ENCODE measurements around the gene LRP1-AS. TPM values are rescaled to one million over a fixed set of nuclear protein-coding genes. Genes with fewer than 3 reads are reported as not detected.

Gene LRP1-AS
- total and polyA plus RNA-seq, 2 experiments from 2014 or later = 0.59 TPM; not detected in 1

DNA sequence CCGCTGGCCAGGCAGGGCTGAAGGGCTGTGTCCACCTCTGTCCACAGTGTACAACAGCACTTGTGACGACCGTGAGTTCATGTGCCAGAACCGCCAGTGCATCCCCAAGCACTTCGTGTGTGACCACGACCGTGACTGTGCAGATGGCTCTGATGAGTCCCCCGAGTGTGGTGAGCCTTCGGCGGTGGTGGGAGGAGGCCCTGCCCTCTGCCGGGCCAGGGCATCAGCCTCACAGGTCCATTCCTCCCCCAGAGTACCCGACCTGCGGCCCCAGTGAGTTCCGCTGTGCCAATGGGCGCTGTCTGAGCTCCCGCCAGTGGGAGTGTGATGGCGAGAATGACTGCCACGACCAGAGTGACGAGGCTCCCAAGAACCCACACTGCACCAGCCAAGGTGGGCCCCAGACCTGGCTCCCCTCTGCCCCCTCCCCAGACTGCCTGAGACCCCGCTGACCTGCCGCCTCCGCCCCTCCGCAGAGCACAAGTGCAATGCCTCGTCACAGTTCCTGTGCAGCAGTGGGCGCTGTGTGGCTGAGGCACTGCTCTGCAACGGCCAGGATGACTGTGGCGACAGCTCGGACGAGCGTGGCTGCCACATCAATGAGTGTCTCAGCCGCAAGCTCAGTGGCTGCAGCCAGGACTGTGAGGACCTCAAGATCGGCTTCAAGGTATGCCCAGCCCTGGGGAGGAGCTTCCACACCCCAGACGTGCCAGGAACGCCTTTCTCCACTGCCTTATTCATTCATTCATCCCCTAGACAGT lies 48.4 kb upstream of the LRP1-AS start:
- Histone ChIP-seq H3K4me3 (no peak overlapping the region), H3K4me2 (no peak overlapping the region), H3K9me3 (ENCODE audit: low read depth) (no peaks in the 10 kb centered on the region), H3K4me1 (ENCODE audit: insufficient read depth) (no peaks in the 10 kb centered on the region), H3K79me2 (no peaks in the 10 kb centered on the region), H3K36me3 (replicated peaks; ENCODE audit: insufficient read depth, low read depth) (no peaks in the 10 kb centered on the region), H3K27ac (no peak overlapping the region), H3K9me2 (replicated peaks; ENCODE audit: insufficient read depth) (no peaks in the 10 kb centered on the region), H2AFZ (no peak overlapping the region), H4K20me1 (ENCODE audit: insufficient read depth, poor library complexity, severe bottlenecking) (no peaks in the 10 kb centered on the region), H3K27me3 (no peaks in the 10 kb centered on the region)
- no peak for DNase-seq (ENCODE audit: low spot score)
- TF ChIP-seq EZH2 (IDR thresholded peaks at IDR 0.05; ENCODE audit: borderline replicate concordance) (no peak), CTCF (IDR thresholded peaks at IDR 0.05; ENCODE audit: poor library complexity) (no peak), EZH2phosphoT487 (IDR thresholded peaks at IDR 0.05; ENCODE audit: low read depth, severe bottlenecking, unreplicated experiment) (no peak)
- WGBS (ENCODE audit: low lambda C conversion rate, missing lambda C conversion rate) = 95% methylated on average over 32 of the region's 34 CpGs

DNA sequence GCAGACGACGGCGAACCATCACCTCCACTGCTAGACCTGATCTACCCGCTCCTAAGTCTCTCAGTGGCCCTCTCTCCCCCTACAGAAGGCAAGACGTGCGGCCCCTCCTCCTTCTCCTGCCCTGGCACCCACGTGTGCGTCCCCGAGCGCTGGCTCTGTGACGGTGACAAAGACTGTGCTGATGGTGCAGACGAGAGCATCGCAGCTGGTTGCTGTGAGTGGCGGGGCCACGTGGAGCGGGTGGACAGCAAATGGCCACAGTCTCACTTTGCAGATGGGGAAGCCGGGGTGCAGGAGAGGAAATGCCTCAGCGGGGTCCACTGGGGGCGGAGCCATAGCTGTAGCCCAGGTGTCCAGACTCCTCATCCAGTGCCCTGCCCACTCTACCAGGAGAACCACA lies 47.8 kb upstream of the LRP1-AS start:
- Histone ChIP-seq H2AFZ (no peak overlapping the region), H3K27me3 (no peaks in the 10 kb centered on the region), H3K4me1 (ENCODE audit: insufficient read depth) (no peaks in the 10 kb centered on the region), H3K9me2 (replicated peaks; ENCODE audit: insufficient read depth) (no peaks in the 10 kb centered on the region), H3K4me2 (no peak overlapping the region), H3K27ac (no peak overlapping the region), H3K9me3 (ENCODE audit: low read depth) (no peaks in the 10 kb centered on the region), H3K79me2 (no peaks in the 10 kb centered on the region), H3K4me3 (no peak overlapping the region), H4K20me1 (ENCODE audit: insufficient read depth, poor library complexity, severe bottlenecking) (no peaks in the 10 kb centered on the region), H3K36me3 (replicated peaks; ENCODE audit: insufficient read depth, low read depth) (no peaks in the 10 kb centered on the region)
- no peak for DNase-seq (ENCODE audit: low spot score)
- TF ChIP-seq CTCF (IDR thresholded peaks at IDR 0.05; ENCODE audit: poor library complexity) (no peak), EZH2 (IDR thresholded peaks at IDR 0.05; ENCODE audit: borderline replicate concordance) (no peak), EZH2phosphoT487 (IDR thresholded peaks at IDR 0.05; ENCODE audit: low read depth, severe bottlenecking, unreplicated experiment) (no peak)
- WGBS (ENCODE audit: low lambda C conversion rate, missing lambda C conversion rate) = 96% methylated on average over 19 of the region's 19 CpGs

DNA sequence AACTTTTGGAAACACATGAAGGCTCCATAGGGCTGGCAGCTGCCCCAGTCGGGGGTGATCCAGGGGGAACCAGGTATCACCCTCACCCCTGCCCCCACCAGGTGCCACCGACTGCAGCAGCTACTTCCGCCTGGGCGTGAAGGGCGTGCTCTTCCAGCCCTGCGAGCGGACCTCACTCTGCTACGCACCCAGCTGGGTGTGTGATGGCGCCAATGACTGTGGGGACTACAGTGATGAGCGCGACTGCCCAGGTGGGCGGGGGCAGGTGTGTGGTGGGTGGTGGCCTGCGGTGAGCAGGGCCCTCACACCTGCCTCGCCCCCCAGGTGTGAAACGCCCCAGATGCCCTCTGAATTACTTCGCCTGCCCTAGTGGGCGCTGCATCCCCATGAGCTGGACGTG lies 46.8 kb upstream of the LRP1-AS start:
- WGBS (ENCODE audit: low lambda C conversion rate, missing lambda C conversion rate) = 97% methylated on average over 18 of the region's 18 CpGs
- Histone ChIP-seq H3K4me3 (no peak overlapping the region), H3K9me2 (replicated peaks; ENCODE audit: insufficient read depth) (no peaks in the 10 kb centered on the region), H3K27ac (no peak overlapping the region), H3K27me3 (no peaks in the 10 kb centered on the region), H3K4me1 (ENCODE audit: insufficient read depth) (no peaks in the 10 kb centered on the region), H3K4me2 (no peak overlapping the region), H3K9me3 (ENCODE audit: low read depth) (no peaks in the 10 kb centered on the region), H4K20me1 (ENCODE audit: insufficient read depth, poor library complexity, severe bottlenecking) (no peaks in the 10 kb centered on the region), H2AFZ (no peak overlapping the region), H3K79me2 (no peaks in the 10 kb centered on the region), H3K36me3 (replicated peaks; ENCODE audit: insufficient read depth, low read depth) (no peaks in the 10 kb centered on the region)
- DNase-seq (ENCODE audit: low spot score) = no peak
- TF ChIP-seq CTCF (IDR thresholded peaks at IDR 0.05; ENCODE audit: poor library complexity) (no peak), EZH2 (IDR thresholded peaks at IDR 0.05; ENCODE audit: borderline replicate concordance) (no peak), EZH2phosphoT487 (IDR thresholded peaks at IDR 0.05; ENCODE audit: low read depth, severe bottlenecking, unreplicated experiment) (no peak)

All from hepatocyte (in vitro differentiated cells).